AG10803 (cell line): Measurements from ENCODE around the gene UBE2U.
"Not testable (repeated sequence)": the region's sequence is repeated elsewhere in the genome, so short reads cannot be mapped to it uniquely, and the experiment has no call there.

Source experiments
- DNase-seq: peaks from one replicate; pipeline ENCODE4 v3.0.0; 2010; ENCODE audit warnings: low read depth
- H3K4me3 ChIP-seq: 2 replicates; pipeline ENCODE4 v1.5.1; 2011; ENCODE audit warnings: mild to moderate bottlenecking, low read length, control low read depth
- CTCF ChIP-seq: conservative IDR thresholded peaks from 2 replicates; pipeline ENCODE4 v1.5.1; 2011; ENCODE audit warnings: mild to moderate bottlenecking, low read length, control low read depth, inconsistent platforms

The UBE2U gene

GRCh38 chr1:64199154-64199553 lies 4.3 kb upstream of the UBE2U start:
- H3K4me3 ChIP-seq = no peak overlapping the region
- TF ChIP-seq CTCF = no peak
- no peak for DNase-seq

- DNase-seq = no peak
- no peak overlapping the region for H3K4me3 ChIP-seq
- TF ChIP-seq CTCF = no peak
Observed at GRCh38 chr1:64200064-64200463, 3.4 kb upstream of the UBE2U start.

GRCh38 chr1:64209221-64209620 lies 5.8 kb downstream of the UBE2U start:
- no peak for TF ChIP-seq CTCF
- no peak overlapping the region for H3K4me3 ChIP-seq
- DNase-seq = peak; percentile 4

GRCh38 chr1:64212031-64212430 lies 8.6 kb downstream of the UBE2U start:
- H3K4me3 ChIP-seq = no peak overlapping the region
- peak; percentile 71 for DNase-seq
- TF ChIP-seq CTCF = no peak

- no peak for DNase-seq
- no peak overlapping the region for H3K4me3 ChIP-seq
- no peak for TF ChIP-seq CTCF
Observed at GRCh38 chr1:64215576-64215975, 12.2 kb downstream of the UBE2U start.

GRCh38 chr1:64220241-64220640 lies 16.8 kb downstream of the UBE2U start:
- peak; percentile 8 for DNase-seq
- no peak for TF ChIP-seq CTCF
- no peak overlapping the region for H3K4me3 ChIP-seq

GRCh38 chr1:64223329-64224151 lies 20.1 kb downstream of the UBE2U start:
- DNase-seq = peak; percentile 84

GRCh38 chr1:64224236-64224635 lies 20.8 kb downstream of the UBE2U start:
- not testable (repeated sequence) for H3K4me3 ChIP-seq, DNase-seq

More at GRCh38 chr1:64223329-64224151, 20.1 kb downstream of the UBE2U start:
- no peak overlapping the region for H3K4me3 ChIP-seq
- no peak for TF ChIP-seq CTCF
